ENCODE measurements around the gene CCR8.

CCR8 gene

DNA sequence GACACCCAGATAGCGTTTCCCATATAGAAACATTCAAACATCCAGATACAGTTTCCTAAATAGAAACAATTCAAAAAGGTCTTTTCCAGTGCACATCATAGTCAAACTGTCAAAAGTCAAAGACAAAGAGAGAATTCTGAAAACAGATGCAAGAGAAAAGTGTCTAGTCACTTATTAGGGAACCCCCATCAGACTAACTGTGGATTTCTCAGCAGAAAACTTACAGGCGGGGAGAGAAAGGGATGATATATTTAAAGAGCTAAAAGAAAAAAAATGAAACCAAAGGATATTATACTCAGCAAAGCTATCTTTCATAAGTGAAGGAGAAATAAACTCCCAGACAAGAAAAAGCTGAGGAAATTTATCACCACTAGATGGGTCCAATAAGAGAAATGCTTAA is 27.3 kb upstream of the CCR8 start:
- Histone ChIP-seq H3K9ac (ENCODE audit: low read depth, low read length, poor library complexity, severe bottlenecking) (no peak overlapping the region), H3F3A (ENCODE audit: low read depth) (no peaks in the 10 kb centered on the region), H2AFZ (ENCODE audit: low read length) (no peak overlapping the region), H3K9me3 (ENCODE audit: insufficient read depth, low read depth, low read length) (peaks cover 29% of the 10 kb centered on the region; the same call in 1 of the 2 replicates), H3K4me2 (ENCODE audit: low read depth, low read length, poor library complexity, severe bottlenecking) (no peak overlapping the region), H3K4me3 (ENCODE audit: low read length, poor library complexity, severe bottlenecking) (no peak overlapping the region), H3K79me2 (ENCODE audit: insufficient read depth, low read length) (no peaks in the 10 kb centered on the region), H4K20me1 (ENCODE audit: insufficient read depth, low read length, poor library complexity, severe bottlenecking) (no peaks in the 10 kb centered on the region), H3K36me3 (ENCODE audit: insufficient read depth, low read length) (no peaks in the 10 kb centered on the region), H3K4me1 (ENCODE audit: insufficient read depth, low read length, poor library complexity, severe bottlenecking) (no peaks in the 10 kb centered on the region), H3K27me3 (ENCODE audit: insufficient read depth, low read length, poor library complexity, severe bottlenecking) (no peaks in the 10 kb centered on the region), H3K9me2 (replicated peaks; ENCODE audit: low read depth, low read length) (no peaks in the 10 kb centered on the region)
- TF ChIP-seq, protein P1, sequence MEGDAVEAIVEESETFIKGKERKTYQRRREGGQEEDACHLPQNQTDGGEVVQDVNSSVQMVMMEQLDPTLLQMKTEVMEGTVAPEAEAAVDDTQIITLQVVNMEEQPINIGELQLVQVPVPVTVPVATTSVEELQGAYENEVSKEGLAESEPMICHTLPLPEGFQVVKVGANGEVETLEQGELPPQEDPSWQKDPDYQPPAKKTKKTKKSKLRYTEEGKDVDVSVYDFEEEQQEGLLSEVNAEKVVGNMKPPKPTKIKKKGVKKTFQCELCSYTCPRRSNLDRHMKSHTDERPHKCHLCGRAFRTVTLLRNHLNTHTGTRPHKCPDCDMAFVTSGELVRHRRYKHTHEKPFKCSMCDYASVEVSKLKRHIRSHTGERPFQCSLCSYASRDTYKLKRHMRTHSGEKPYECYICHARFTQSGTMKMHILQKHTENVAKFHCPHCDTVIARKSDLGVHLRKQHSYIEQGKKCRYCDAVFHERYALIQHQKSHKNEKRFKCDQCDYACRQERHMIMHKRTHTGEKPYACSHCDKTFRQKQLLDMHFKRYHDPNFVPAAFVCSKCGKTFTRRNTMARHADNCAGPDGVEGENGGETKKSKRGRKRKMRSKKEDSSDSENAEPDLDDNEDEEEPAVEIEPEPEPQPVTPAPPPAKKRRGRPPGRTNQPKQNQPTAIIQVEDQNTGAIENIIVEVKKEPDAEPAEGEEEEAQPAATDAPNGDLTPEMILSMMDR (conservative IDR thresholded peaks at IDR 0.05; ENCODE audit: low read length), result no peak
- no peak for TF ChIP-seq EZH2phosphoT487 (IDR thresholded peaks at IDR 0.05; ENCODE audit: borderline replicate concordance)

DNA sequence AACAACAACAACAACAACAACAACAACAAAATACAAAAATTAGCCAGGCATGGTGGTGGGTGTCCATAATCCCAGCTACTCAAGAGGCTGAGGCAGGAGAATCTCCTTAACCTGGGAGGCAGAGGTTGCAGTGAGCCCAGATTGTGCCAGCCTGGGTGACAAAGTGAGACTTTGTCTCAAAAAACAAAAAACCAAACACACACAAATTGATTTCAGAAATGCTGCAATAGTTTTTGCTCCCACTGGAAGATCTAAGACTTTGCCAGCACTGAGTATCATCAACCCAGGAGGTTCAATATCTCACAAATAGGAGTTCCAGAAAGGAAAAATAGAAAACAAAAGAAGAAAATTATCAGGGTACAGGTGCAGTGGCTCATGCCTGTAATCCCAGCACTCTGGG is 16.2 kb upstream of the CCR8 start:
- Histone ChIP-seq H3K9ac (ENCODE audit: low read depth, low read length, poor library complexity, severe bottlenecking) (no peak overlapping the region), H3K4me2 (ENCODE audit: low read depth, low read length, poor library complexity, severe bottlenecking) (no peak overlapping the region), H3K27me3 (ENCODE audit: insufficient read depth, low read length, poor library complexity, severe bottlenecking) (no peaks in the 10 kb centered on the region), H3K9me2 (replicated peaks; ENCODE audit: low read depth, low read length) (no peaks in the 10 kb centered on the region), H3K4me1 (ENCODE audit: insufficient read depth, low read length, poor library complexity, severe bottlenecking) (no peaks in the 10 kb centered on the region), H3F3A (ENCODE audit: low read depth) (no peaks in the 10 kb centered on the region), H4K20me1 (ENCODE audit: insufficient read depth, low read length, poor library complexity, severe bottlenecking) (no peaks in the 10 kb centered on the region), H3K36me3 (ENCODE audit: insufficient read depth, low read length) (no peaks in the 10 kb centered on the region), H3K4me3 (ENCODE audit: low read length, poor library complexity, severe bottlenecking) (no peak overlapping the region), H3K79me2 (ENCODE audit: insufficient read depth, low read length) (no peaks in the 10 kb centered on the region), H2AFZ (ENCODE audit: low read length) (no peak overlapping the region), H3K9me3 (ENCODE audit: insufficient read depth, low read depth, low read length) (peaks cover 5% of the 10 kb centered on the region; the same call in 1 of the 2 replicates)
- TF ChIP-seq EZH2phosphoT487 (IDR thresholded peaks at IDR 0.05; ENCODE audit: borderline replicate concordance), result no peak
- TF ChIP-seq, protein P1 (conservative IDR thresholded peaks at IDR 0.05; ENCODE audit: low read length), result no peak

DNA sequence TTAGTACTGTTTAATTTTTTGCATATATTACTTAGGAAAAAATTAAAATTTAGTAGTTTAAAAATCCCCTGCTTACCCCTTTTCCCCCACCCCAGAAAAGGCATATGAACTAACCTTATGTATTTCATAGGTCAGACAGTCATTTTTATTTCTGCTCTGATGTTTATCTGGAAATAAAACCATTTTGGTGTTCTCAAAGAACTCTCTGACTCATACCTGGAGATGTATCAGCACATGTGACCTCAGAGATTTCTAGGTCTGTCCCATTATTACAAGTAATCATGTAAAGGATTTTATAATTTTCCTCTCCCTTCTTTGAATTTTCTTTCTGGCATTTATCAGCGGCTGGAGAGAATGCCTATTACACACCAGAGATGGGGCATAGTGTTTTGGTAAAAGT is 14.1 kb upstream of the CCR8 start:
- no peaks in the 10 kb centered on the region for H4K20me1 ChIP-seq (ENCODE audit: insufficient read depth, low read length, poor library complexity, severe bottlenecking)
- H3K79me2 ChIP-seq (ENCODE audit: insufficient read depth, low read length), result no peaks in the 10 kb centered on the region
- no peak overlapping the region for H3K4me3 ChIP-seq (ENCODE audit: low read length, poor library complexity, severe bottlenecking)
- no peak overlapping the region for H3K9ac ChIP-seq (ENCODE audit: low read depth, low read length, poor library complexity, severe bottlenecking)
- H3K9me3 ChIP-seq (ENCODE audit: insufficient read depth, low read depth, low read length), result peaks cover 5% of the 10 kb centered on the region; the same call in 1 of the 2 replicates
- TF ChIP-seq, protein P1 (conservative IDR thresholded peaks at IDR 0.05; ENCODE audit: low read length), result no peak
- no peak for TF ChIP-seq EZH2phosphoT487 (IDR thresholded peaks at IDR 0.05; ENCODE audit: borderline replicate concordance)
- H3K4me1 ChIP-seq (ENCODE audit: insufficient read depth, low read length, poor library complexity, severe bottlenecking), result no peaks in the 10 kb centered on the region
- no peak overlapping the region for H2AFZ ChIP-seq (ENCODE audit: low read length)
- H3F3A ChIP-seq (ENCODE audit: low read depth), result no peaks in the 10 kb centered on the region; the same call in 1 of the 2 replicates
- no peaks in the 10 kb centered on the region for H3K27me3 ChIP-seq (ENCODE audit: insufficient read depth, low read length, poor library complexity, severe bottlenecking)
- H3K36me3 ChIP-seq (ENCODE audit: insufficient read depth, low read length), result no peaks in the 10 kb centered on the region
- no peak overlapping the region for H3K4me2 ChIP-seq (ENCODE audit: low read depth, low read length, poor library complexity, severe bottlenecking)
- no peaks in the 10 kb centered on the region for H3K9me2 ChIP-seq (replicated peaks; ENCODE audit: low read depth, low read length)

Data from Loucy (cell line).